PC-3 (cell line): ENCODE data around the gene GCH1.

ENCODE experiments used
- CTCF ChIP-seq: fragments of 300-600 bp; sonication (generic); conservative IDR thresholded peaks from 2 replicates; pipeline ENCODE4 v1.5.1; 2017; ENCODE audit warnings: antibody characterized with exemption, low read depth, mild to moderate bottlenecking, low read length
- EZH2 ChIP-seq: fragments of 300-600 bp; sonication (generic); IDR thresholded peaks from one replicate; pipeline ENCODE4 v1.6.1; 2017; ENCODE audit warnings: antibody characterized with exemption, mild to moderate bottlenecking, low read length; ENCODE audit not compliant: unreplicated experiment
- EZH2phosphoT487 ChIP-seq: fragments of 300-600 bp; sonication (generic); IDR thresholded peaks from 2 replicates; pipeline ENCODE4 v1.6.1; 2018; ENCODE audit warnings: mild to moderate bottlenecking, antibody characterized with exemption, low read length, borderline replicate concordance

- TF ChIP-seq CTCF, result no peak
- no peak for TF ChIP-seq EZH2phosphoT487
- no peak for TF ChIP-seq EZH2
These were observed 67.9 kb downstream of the GCH1 start for GRCh38 chr14:54834727-54835126.
